GM23338 (cell line): ENCODE data around the gene EFCAB10. TPM values are rescaled to one million over a fixed set of nuclear protein-coding genes. Genes with fewer than 3 reads are reported as not detected.

Source experiments
- EZH2phosphoT487 ChIP-seq: fragments of 200-600 bp; sonication (generic); IDR thresholded peaks from one replicate; pipeline ENCODE4 v1.8.1; 2018; ENCODE audit warnings: antibody characterized with exemption; ENCODE audit not compliant: unreplicated experiment
- JUNB ChIP-seq: IDR thresholded peaks from one replicate; pipeline ENCODE4 v1.6.1; 2016; ENCODE audit warnings: antibody characterized with exemption; ENCODE audit not compliant: unreplicated experiment
- NANOG ChIP-seq: IDR thresholded peaks from 2 replicates; pipeline ENCODE4 v1.6.1; 2016; ENCODE audit warnings: antibody characterized with exemption, borderline replicate concordance
- polyA plus RNA-seq: library from polyadenylated mRNA; unstranded; fragments of >200 nt; fragmentation: Nextera tagmentation; extraction: Ambion mirVana; gene quantifications from 2 replicates; pipeline ENCODE4 v1.2.1, GENCODE V29; 2016
- total RNA-seq: library from RNA; depleted of rRNA; stranded (reverse); fragments of >200 nt; shearing (Covaris generic); gene quantifications from 2 replicates; pipeline ENCODE4 v1.2.3, GENCODE V29; 2014
- TF ChIP-seq, protein P1 (sequence below): fragments of 250-450 bp; sonication (Bioruptor Pico); IDR thresholded peaks from 2 replicates; pipeline ENCODE4 v1.5.0; 2020; ENCODE audit warnings: mild to moderate bottlenecking, moderate library complexity
- TF ChIP-seq, protein P2 (sequence below): IDR thresholded peaks from 2 replicates; pipeline ENCODE4 v1.6.1; 2016; ENCODE audit warnings: antibody characterized with exemption
- TF ChIP-seq, protein P3 (sequence below), 2 experiments: fragments of 200-600 bp in 1 of 2; sonication (generic) in 1 of 2; conservative IDR thresholded peaks; 2 replicates each; pipeline versions ENCODE4 v1.5.1 to v1.6.1; 2016 to 2017; ENCODE audit warnings: antibody characterized with exemption in 2 of 2, low read depth in 2 of 2, mild to moderate bottlenecking in 2 of 2, moderate library complexity in 1 of 2

The EFCAB10 gene
- total and polyA plus RNA-seq, 2 experiments from 2014 or later: 4.7 to 10.3 TPM

DNA sequence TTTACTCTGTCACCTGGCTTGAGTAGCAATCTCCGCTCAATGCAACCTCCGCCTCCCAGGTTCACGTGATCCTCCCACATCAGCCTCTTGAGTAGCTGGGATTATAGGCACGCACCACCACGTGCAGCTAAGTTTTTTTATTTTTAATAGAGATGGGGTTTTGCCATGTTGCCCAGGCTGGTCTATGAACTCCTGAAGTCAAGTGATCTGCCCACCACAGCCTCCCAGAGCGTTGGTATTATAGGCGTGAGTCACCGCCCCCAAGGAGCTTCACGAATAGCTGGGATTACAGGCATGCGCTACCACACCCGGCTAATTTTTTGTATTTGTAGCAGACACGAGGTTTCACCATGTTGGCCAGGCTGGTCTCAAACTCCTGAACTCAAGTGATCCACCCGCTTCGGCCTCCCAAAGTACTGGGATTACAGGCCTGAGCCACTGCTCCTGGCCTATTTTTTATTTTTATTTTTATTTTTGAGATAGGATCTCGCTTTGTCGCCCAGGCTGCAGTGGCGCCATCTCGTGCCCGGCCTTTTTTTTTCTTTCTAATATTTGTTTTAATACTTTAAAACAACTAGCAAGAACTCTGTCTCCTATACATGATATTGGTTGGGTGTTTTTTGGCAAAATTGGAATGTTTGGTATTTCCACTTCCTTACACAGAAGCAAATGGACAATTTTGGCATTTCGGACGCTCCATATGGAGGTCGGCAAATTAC is 1.1 kb downstream of the EFCAB10 start (continued):
- TF ChIP-seq, protein P1, sequence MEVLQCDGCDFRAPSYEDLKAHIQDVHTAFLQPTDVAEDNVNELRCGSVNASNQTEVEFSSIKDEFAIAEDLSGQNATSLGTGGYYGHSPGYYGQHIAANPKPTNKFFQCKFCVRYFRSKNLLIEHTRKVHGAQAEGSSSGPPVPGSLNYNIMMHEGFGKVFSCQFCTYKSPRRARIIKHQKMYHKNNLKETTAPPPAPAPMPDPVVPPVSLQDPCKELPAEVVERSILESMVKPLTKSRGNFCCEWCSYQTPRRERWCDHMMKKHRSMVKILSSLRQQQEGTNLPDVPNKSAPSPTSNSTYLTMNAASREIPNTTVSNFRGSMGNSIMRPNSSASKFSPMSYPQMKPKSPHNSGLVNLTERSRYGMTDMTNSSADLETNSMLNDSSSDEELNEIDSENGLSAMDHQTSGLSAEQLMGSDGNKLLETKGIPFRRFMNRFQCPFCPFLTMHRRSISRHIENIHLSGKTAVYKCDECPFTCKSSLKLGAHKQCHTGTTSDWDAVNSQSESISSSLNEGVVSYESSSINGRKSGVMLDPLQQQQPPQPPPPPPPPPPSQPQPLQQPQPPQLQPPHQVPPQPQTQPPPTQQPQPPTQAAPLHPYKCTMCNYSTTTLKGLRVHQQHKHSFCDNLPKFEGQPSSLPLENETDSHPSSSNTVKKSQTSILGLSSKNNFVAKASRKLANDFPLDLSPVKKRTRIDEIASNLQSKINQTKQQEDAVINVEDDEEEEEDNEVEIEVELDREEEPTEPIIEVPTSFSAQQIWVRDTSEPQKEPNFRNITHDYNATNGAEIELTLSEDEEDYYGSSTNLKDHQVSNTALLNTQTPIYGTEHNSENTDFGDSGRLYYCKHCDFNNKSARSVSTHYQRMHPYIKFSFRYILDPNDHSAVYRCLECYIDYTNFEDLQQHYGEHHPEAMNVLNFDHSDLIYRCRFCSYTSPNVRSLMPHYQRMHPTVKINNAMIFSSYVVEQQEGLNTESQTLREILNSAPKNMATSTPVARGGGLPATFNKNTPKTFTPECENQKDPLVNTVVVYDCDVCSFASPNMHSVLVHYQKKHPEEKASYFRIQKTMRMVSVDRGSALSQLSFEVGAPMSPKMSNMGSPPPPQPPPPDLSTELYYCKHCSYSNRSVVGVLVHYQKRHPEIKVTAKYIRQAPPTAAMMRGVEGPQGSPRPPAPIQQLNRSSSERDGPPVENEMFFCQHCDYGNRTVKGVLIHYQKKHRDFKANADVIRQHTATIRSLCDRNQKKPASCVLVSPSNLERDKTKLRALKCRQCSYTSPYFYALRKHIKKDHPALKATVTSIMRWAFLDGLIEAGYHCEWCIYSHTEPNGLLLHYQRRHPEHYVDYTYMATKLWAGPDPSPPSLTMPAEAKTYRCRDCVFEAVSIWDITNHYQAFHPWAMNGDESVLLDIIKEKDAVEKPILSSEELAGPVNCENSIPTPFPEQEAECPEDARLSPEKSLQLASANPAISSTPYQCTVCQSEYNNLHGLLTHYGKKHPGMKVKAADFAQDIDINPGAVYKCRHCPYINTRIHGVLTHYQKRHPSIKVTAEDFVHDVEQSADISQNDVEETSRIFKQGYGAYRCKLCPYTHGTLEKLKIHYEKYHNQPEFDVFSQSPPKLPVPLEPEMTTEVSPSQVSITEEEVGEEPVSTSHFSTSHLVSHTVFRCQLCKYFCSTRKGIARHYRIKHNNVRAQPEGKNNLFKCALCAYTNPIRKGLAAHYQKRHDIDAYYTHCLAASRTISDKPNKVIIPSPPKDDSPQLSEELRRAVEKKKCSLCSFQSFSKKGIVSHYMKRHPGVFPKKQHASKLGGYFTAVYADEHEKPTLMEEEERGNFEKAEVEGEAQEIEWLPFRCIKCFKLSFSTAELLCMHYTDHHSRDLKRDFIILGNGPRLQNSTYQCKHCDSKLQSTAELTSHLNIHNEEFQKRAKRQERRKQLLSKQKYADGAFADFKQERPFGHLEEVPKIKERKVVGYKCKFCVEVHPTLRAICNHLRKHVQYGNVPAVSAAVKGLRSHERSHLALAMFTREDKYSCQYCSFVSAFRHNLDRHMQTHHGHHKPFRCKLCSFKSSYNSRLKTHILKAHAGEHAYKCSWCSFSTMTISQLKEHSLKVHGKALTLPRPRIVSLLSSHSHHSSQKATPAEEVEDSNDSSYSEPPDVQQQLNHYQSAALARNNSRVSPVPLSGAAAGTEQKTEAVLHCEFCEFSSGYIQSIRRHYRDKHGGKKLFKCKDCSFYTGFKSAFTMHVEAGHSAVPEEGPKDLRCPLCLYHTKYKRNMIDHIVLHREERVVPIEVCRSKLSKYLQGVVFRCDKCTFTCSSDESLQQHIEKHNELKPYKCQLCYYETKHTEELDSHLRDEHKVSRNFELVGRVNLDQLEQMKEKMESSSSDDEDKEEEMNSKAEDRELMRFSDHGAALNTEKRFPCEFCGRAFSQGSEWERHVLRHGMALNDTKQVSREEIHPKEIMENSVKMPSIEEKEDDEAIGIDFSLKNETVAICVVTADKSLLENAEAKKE (CRISPR knock-in tag): no peak
- TF ChIP-seq NANOG: no peak
- TF ChIP-seq, protein P2, sequence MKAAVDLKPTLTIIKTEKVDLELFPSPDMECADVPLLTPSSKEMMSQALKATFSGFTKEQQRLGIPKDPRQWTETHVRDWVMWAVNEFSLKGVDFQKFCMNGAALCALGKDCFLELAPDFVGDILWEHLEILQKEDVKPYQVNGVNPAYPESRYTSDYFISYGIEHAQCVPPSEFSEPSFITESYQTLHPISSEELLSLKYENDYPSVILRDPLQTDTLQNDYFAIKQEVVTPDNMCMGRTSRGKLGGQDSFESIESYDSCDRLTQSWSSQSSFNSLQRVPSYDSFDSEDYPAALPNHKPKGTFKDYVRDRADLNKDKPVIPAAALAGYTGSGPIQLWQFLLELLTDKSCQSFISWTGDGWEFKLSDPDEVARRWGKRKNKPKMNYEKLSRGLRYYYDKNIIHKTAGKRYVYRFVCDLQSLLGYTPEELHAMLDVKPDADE: no peak
- no peak for TF ChIP-seq JUNB
- TF ChIP-seq, protein P3, sequence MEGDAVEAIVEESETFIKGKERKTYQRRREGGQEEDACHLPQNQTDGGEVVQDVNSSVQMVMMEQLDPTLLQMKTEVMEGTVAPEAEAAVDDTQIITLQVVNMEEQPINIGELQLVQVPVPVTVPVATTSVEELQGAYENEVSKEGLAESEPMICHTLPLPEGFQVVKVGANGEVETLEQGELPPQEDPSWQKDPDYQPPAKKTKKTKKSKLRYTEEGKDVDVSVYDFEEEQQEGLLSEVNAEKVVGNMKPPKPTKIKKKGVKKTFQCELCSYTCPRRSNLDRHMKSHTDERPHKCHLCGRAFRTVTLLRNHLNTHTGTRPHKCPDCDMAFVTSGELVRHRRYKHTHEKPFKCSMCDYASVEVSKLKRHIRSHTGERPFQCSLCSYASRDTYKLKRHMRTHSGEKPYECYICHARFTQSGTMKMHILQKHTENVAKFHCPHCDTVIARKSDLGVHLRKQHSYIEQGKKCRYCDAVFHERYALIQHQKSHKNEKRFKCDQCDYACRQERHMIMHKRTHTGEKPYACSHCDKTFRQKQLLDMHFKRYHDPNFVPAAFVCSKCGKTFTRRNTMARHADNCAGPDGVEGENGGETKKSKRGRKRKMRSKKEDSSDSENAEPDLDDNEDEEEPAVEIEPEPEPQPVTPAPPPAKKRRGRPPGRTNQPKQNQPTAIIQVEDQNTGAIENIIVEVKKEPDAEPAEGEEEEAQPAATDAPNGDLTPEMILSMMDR (conservative IDR thresholded peaks at IDR 0.05; ENCODE audit: low read depth in 2 of 2): peak; percentile 54 to 60
- no peak for TF ChIP-seq EZH2phosphoT487
